HEK293T (cell line): Measurements from ENCODE around the gene APOL4.
"Not testable (repeated sequence)": the region's sequence is repeated elsewhere in the genome, so short reads cannot be mapped to it uniquely, and the experiment has no call there.

Experiments
- CTCF ChIA-PET: fragments of 350-600 bp; formaldehyde crosslinking; extraction: SDS; loops from one replicate; lab custom pipeline; 2021; ENCODE audit warnings: antibody characterized with exemption, inconsistent platforms; lab: Yijun Ruan, JAX
- POLR2A ChIA-PET: fragments of 350-600 bp; formaldehyde crosslinking; extraction: SDS; loops from one replicate; lab custom pipeline; 2020; ENCODE audit warnings: antibody characterized with exemption, inconsistent platforms; lab: Yijun Ruan, JAX
- DNase-seq: peaks from one replicate; pipeline ENCODE4 v3.0.0; 2012; ENCODE audit warnings: mixed read lengths; ENCODE audit errors: extremely low spot score
- ARNT ChIP-seq: fragments of 450-650 bp; IDR thresholded peaks from 2 replicates; pipeline ENCODE4 v1.6.1; 2017; ENCODE audit warnings: mild to moderate bottlenecking
- BHLHE40 ChIP-seq: fragments of 450-650 bp; IDR thresholded peaks from 2 replicates; pipeline ENCODE4 v1.6.1; 2016; ENCODE audit warnings: mild to moderate bottlenecking, moderate library complexity, borderline replicate concordance
- CTBP1 ChIP-seq: fragments of 450-650 bp; IDR thresholded peaks from 2 replicates; pipeline ENCODE4 v1.6.1; 2016; ENCODE audit warnings: borderline replicate concordance
- ELF4 ChIP-seq: fragments of 450-650 bp; IDR thresholded peaks from 2 replicates; pipeline ENCODE4 v1.6.1; 2017; ENCODE audit warnings: antibody characterized with exemption
- FOXA1 ChIP-seq: fragments of 450-650 bp; IDR thresholded peaks from 2 replicates; pipeline ENCODE4 v1.6.1; 2016; ENCODE audit warnings: mild to moderate bottlenecking
- FOXK2 ChIP-seq: fragments of 450-650 bp; IDR thresholded peaks from 2 replicates; pipeline ENCODE4 v1.6.1; 2016; ENCODE audit warnings: mild to moderate bottlenecking
- FOXM1 ChIP-seq: fragments of 450-650 bp; IDR thresholded peaks from 2 replicates; pipeline ENCODE4 v1.6.1; 2017; ENCODE audit warnings: mild to moderate bottlenecking, borderline replicate concordance
- HDGF ChIP-seq: fragments of 450-650 bp; IDR thresholded peaks from 2 replicates; pipeline ENCODE4 v1.6.1; 2017; ENCODE audit warnings: antibody characterized with exemption, borderline replicate concordance
- L3MBTL2 ChIP-seq: fragments of 450-650 bp; conservative IDR thresholded peaks from 2 replicates; pipeline ENCODE4 v1.6.1; 2016; ENCODE audit warnings: mild to moderate bottlenecking
- LEF1 ChIP-seq: fragments of 450-650 bp; IDR thresholded peaks from 2 replicates; pipeline ENCODE4 v1.6.1; 2017; ENCODE audit warnings: mild to moderate bottlenecking, borderline replicate concordance
- NFRKB ChIP-seq: fragments of 450-650 bp; IDR thresholded peaks from 2 replicates; pipeline ENCODE4 v1.6.1; 2016; ENCODE audit warnings: mild to moderate bottlenecking, moderate library complexity
- PKNOX1 ChIP-seq: fragments of 450-650 bp; IDR thresholded peaks from 2 replicates; pipeline ENCODE4 v1.6.1; 2016
- SP1 ChIP-seq: fragments of 450-650 bp; IDR thresholded peaks from 2 replicates; pipeline ENCODE4 v1.6.1; 2017
- SUZ12 ChIP-seq: fragments of 450-650 bp; IDR thresholded peaks from 2 replicates; pipeline ENCODE4 v1.6.1; 2016; ENCODE audit warnings: mild to moderate bottlenecking
- TARDBP ChIP-seq: fragments of 450-650 bp; IDR thresholded peaks from 2 replicates; pipeline ENCODE4 v1.6.1; 2016
- ZNF384 ChIP-seq: fragments of 450-650 bp; IDR thresholded peaks from 2 replicates; pipeline ENCODE4 v1.6.1; 2016

Gene APOL4

DNA sequence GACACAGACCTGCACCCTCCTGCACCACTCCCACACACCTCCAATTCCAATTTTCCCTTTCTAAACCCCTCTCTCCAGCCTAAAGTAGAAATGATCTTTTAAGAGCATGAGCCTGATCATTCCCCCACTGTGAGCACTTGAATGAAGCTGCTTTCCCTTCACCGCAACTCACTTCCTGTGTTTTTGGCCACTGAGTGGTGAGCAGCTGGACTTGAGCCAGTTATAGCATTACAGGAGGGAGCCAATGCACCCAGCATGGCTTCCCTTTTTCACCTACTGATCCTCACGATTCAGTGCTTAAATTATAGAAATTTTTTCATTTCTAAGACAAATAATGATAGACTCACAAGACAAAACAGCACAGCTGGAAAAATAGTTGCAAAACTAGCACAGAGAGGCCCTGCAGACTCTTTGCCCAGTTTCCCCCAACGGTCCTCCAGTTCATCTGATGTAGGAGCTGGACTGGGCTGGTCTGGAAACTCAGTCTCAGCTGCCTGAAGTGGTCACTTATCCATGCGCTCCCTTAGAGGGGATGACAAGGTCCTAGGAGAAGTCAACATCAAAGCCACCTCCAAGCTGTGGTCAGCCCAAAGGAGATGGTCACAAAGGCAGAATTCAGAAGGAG is 9.7 kb upstream of the APOL4 start:
- CTCF ChIA-PET, result interaction anchor here (0.6 to 1.6 kb wide), 4 partner anchors 14 to 780 kb away, joined by 3 to 4 read pairs (median 4); no protein-coding TSS in a partner anchor
- POLR2A ChIA-PET, result no interaction called here
- no peak for DNase-seq
- TF ChIP-seq ELF4 (no peak), FOXK2 (no peak), NFRKB (no peak), SP1 (no peak), ZNF384 (no peak), L3MBTL2 (no peak), HDGF (no peak), LEF1 (no peak), TARDBP (no peak), FOXM1 (no peak), PKNOX1 (no peak), FOXA1 (no peak), ARNT (no peak), SUZ12 (no peak), BHLHE40 (no peak), CTBP1 (no peak)

DNA sequence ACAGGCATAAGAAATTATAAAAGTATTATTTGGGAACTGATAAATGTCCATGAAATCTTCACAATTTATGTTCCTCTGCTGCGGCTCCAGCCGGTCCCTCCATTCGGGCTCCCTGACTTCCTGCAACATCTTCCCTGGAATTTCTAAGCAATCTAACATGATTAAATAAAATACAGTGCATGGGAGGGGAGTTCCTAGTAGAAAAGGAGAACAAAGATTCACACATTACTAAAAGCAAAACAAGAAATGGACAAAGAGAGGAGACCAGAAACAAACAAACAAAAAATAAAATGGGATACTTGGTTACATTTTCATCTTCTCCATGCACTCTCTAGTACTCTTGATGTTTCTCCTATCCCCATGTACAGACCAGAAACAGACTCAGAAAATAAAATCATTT is 8.6 kb upstream of the APOL4 start:
- no peak for DNase-seq
- ChIA-PET POLR2A (interaction anchor here (0.7 kb wide), 1 partner anchor 29 kb away, joined by 3 read pairs; the partner anchor contains the start of gene APOL2), CTCF (no interaction called here)
- TF ChIP-seq FOXA1, result no peak
- TF ChIP-seq SUZ12, result no peak
- no peak for TF ChIP-seq ELF4
- TF ChIP-seq ZNF384, result no peak
- no peak for TF ChIP-seq PKNOX1
- no peak for TF ChIP-seq FOXM1
- no peak for TF ChIP-seq BHLHE40
- no peak for TF ChIP-seq NFRKB
- no peak for TF ChIP-seq L3MBTL2
- TF ChIP-seq HDGF, result no peak
- TF ChIP-seq ARNT, result no peak
- TF ChIP-seq FOXK2, result no peak
- TF ChIP-seq TARDBP, result no peak
- TF ChIP-seq SP1, result no peak
- no peak for TF ChIP-seq CTBP1

- CTCF ChIA-PET, DNase-seq: not testable (repeated sequence)
- POLR2A ChIA-PET, result interaction anchor here (0.7 kb wide), 1 partner anchor 30 kb away, joined by 3 read pairs; the partner anchor contains the start of gene APOL2
These were observed 7.9 kb upstream of the APOL4 start for GRCh38 chr22:36209488-36209908.

GRCh38 chr22:36208914-36209313 is 7.3 kb upstream of the APOL4 start:
- ChIA-PET CTCF (no interaction called here), POLR2A (no interaction called here)
- TF ChIP-seq CTBP1 (no peak), ZNF384 (no peak)

DNA sequence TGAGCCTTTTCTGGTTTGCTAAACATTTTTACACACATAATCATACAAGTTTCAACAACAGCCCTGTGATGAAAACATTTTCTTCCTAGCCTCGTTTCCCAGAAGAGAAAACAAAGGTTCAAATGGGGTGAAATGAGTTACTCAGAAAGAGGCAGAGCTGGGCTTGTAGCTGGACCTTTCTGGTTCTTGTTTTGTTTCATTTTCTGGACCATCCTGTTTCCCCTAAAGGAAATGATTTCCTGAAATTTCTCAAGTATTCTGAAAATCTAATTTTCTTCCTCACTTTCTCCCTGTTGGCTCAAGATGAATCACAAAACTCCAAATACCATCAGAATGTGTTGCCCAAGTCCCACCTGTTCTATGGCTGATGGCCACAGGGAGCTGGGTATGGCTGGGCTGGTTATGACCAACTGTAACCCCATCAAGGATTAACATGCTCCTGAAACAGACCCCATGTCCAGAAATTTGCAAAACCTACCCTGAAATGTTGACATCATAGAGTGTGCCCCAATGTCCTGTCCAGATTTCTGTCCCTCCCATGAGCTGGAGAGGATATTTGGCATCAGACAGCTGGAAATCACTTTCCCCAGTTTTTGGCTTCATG is 6.7 kb upstream of the APOL4 start:
- no peak for DNase-seq
- no peak for TF ChIP-seq SUZ12
- no peak for TF ChIP-seq NFRKB
- no peak for TF ChIP-seq CTBP1
- no peak for TF ChIP-seq ZNF384
- no peak for TF ChIP-seq FOXA1
- no peak for TF ChIP-seq FOXK2
- POLR2A ChIA-PET, result no interaction called here
- CTCF ChIA-PET, result no interaction called here

More at GRCh38 chr22:36208914-36209313, 7.3 kb upstream of the APOL4 start:
- no peak for DNase-seq

GRCh38 chr22:36206255-36206654 is 4.6 kb upstream of the APOL4 start:
- DNase-seq, result no peak
- POLR2A ChIA-PET, result no interaction called here
- CTCF ChIA-PET, result no interaction called here
- TF ChIP-seq HDGF (no peak), PKNOX1 (no peak), BHLHE40 (no peak), ZNF384 (no peak), ARNT (no peak), TARDBP (no peak), L3MBTL2 (no peak), ELF4 (no peak), FOXK2 (no peak), LEF1 (no peak), NFRKB (no peak), FOXM1 (no peak), CTBP1 (no peak), FOXA1 (no peak), SP1 (no peak), SUZ12 (no peak)

- CTCF ChIA-PET, DNase-seq, POLR2A ChIA-PET: not testable (repeated sequence)
These were observed 4.0 kb upstream of the APOL4 start for GRCh38 chr22:36205573-36205972.
